Dendritic cell treated with granulocyte-macrophage colony-stimulating factor and Interleukin-4, amounts not matched to agents 40 ng/mL and 50 ng/mL, for 4 days (primary cell): Measurements from ENCODE around the gene RPL13.

Experiments
- H3K27ac Mint-ChIP-seq: one replicate; pipeline ENCODE4 v1.8.0; 2022; ENCODE audit warnings: mild to moderate bottlenecking, mixed read lengths
- H3K27me3 Mint-ChIP-seq: one replicate; pipeline ENCODE4 v1.8.0; 2022; ENCODE audit warnings: mild to moderate bottlenecking, mixed read lengths
- H3K36me3 Mint-ChIP-seq: one replicate; pipeline ENCODE4 v1.8.0; 2022; ENCODE audit warnings: low read depth, mixed read lengths
- H3K4me1 Mint-ChIP-seq: one replicate; pipeline ENCODE4 v1.8.0; 2022; ENCODE audit warnings: low read depth, mixed read lengths
- H3K4me3 Mint-ChIP-seq: one replicate; pipeline ENCODE4 v1.8.0; 2022; ENCODE audit warnings: mild to moderate bottlenecking, moderate library complexity, mixed read lengths
- H3K9me3 Mint-ChIP-seq: one replicate; pipeline ENCODE4 v1.8.0; 2022; ENCODE audit warnings: mixed read lengths
- intact Hi-C: fragments of 100-400 bp; cut with micrococcal nuclease; formaldehyde crosslinking; loops from one replicate; pipeline ENCODE4 v1.15.0; 2022

Gene RPL13

GRCh38 chr16:89572485-89573205 lies 12.2 kb downstream of the RPL13 start:
- no peaks in the 10 kb centered on the region for H3K9me3 Mint-ChIP-seq

GRCh38 chr16:89573826-89574680 lies 13.6 kb downstream of the RPL13 start:
- H3K9me3 Mint-ChIP-seq = no peaks in the 10 kb centered on the region
- no peak overlapping the region for H3K4me3 Mint-ChIP-seq
- intact Hi-C loops = loop anchor here (1.0 to 2.0 kb wide), 2 partner anchors 41 to 67 kb away; no protein-coding TSS in a partner anchor
- peaks cover 71% of the 10 kb centered on the region for H3K27me3 Mint-ChIP-seq
- H3K27ac Mint-ChIP-seq = no peak overlapping the region
- H3K36me3 Mint-ChIP-seq = no peaks in the 10 kb centered on the region
- H3K4me1 Mint-ChIP-seq = peaks cover 10% of the 10 kb centered on the region

More at GRCh38 chr16:89572485-89573205, 12.2 kb downstream of the RPL13 start:
- intact Hi-C loops = no loop called here
- Mint-ChIP-seq H3K4me1 (peaks cover 10% of the 10 kb centered on the region), H3K36me3 (peaks cover 3% of the 10 kb centered on the region), H3K4me3 (no peak overlapping the region), H3K27ac (no peak overlapping the region), H3K27me3 (peaks cover 62% of the 10 kb centered on the region)

- H3K36me3 Mint-ChIP-seq = no peaks in the 10 kb centered on the region
- no peaks in the 10 kb centered on the region for H3K9me3 Mint-ChIP-seq
- H3K27me3 Mint-ChIP-seq = peaks cover 70% of the 10 kb centered on the region
- intact Hi-C loops = loop anchor here (1.0 to 2.0 kb wide), 2 partner anchors 40 to 67 kb away; no protein-coding TSS in a partner anchor
- H3K4me1 Mint-ChIP-seq = peaks cover 10% of the 10 kb centered on the region
- H3K4me3 Mint-ChIP-seq = peak overlapping the region; percentile 53
- H3K27ac Mint-ChIP-seq = no peak overlapping the region
Observed at GRCh38 chr16:89574681-89575246, 14.3 kb downstream of the RPL13 start.

GRCh38 chr16:89575247-89576152 lies 15.0 kb downstream of the RPL13 start, which contains the start of gene CPNE7:
CPNE7 (plus strand) TSS chr16:89575758; CDS start chr16:89575898, 140 bp downstream.
- no peak within 1 kb of the TSS for H3K27ac Mint-ChIP-seq

GRCh38 chr16:89576153-89577054 lies 15.9 kb downstream of the RPL13 start:
- intact Hi-C loops = no loop called here
- Mint-ChIP-seq H3K4me1 (peaks cover 10% of the 10 kb centered on the region), H3K4me3 (no peak overlapping the region), H3K9me3 (no peaks in the 10 kb centered on the region), H3K27me3 (peaks cover 60% of the 10 kb centered on the region), H3K36me3 (no peaks in the 10 kb centered on the region), H3K27ac (no peak overlapping the region)

More at GRCh38 chr16:89575247-89576152, 15.0 kb downstream of the RPL13 start, which contains the start of gene CPNE7:
- Mint-ChIP-seq H3K36me3 (no peaks in the 10 kb centered on the region), H3K9me3 (no peaks in the 10 kb centered on the region), H3K4me3 (peak within 1 kb of the TSS; percentile 53), H3K27me3 (peaks cover 64% of the 10 kb centered on the region), H3K4me1 (peaks cover 10% of the 10 kb centered on the region)
- intact Hi-C loops = loop anchor here (2.0 kb wide), 1 partner anchor 39 kb away; no protein-coding TSS in a partner anchor

GRCh38 chr16:89577055-89577759 lies 16.7 kb downstream of the RPL13 start:
- peaks cover 2% of the 10 kb centered on the region for H3K4me1 Mint-ChIP-seq
- H3K36me3 Mint-ChIP-seq = no peaks in the 10 kb centered on the region
- no peak overlapping the region for H3K27ac Mint-ChIP-seq
- intact Hi-C loops = no loop called here
- H3K27me3 Mint-ChIP-seq = peaks cover 52% of the 10 kb centered on the region
- no peak overlapping the region for H3K4me3 Mint-ChIP-seq
- H3K9me3 Mint-ChIP-seq = no peaks in the 10 kb centered on the region

- Mint-ChIP-seq H3K4me3 (no peak overlapping the region), H3K27ac (no peak overlapping the region), H3K27me3 (peaks cover 33% of the 10 kb centered on the region), H3K4me1 (no peaks in the 10 kb centered on the region), H3K36me3 (no peaks in the 10 kb centered on the region), H3K9me3 (no peaks in the 10 kb centered on the region)
- intact Hi-C loops = no loop called here
Observed at GRCh38 chr16:89579351-89579750, 18.9 kb downstream of the RPL13 start.

GRCh38 chr16:89581045-89581695 lies 20.7 kb downstream of the RPL13 start:
- Mint-ChIP-seq H3K4me3 (no peak overlapping the region), H3K9me3 (no peaks in the 10 kb centered on the region), H3K27ac (no peak overlapping the region), H3K36me3 (no peaks in the 10 kb centered on the region), H3K27me3 (peaks cover 21% of the 10 kb centered on the region), H3K4me1 (no peaks in the 10 kb centered on the region)
- intact Hi-C loops = no loop called here

GRCh38 chr16:89581861-89582563 lies 21.5 kb downstream of the RPL13 start:
- Mint-ChIP-seq H3K9me3 (no peaks in the 10 kb centered on the region), H3K4me3 (no peak overlapping the region), H3K4me1 (no peaks in the 10 kb centered on the region), H3K36me3 (no peaks in the 10 kb centered on the region), H3K27me3 (peaks cover 17% of the 10 kb centered on the region), H3K27ac (no peak overlapping the region)
- intact Hi-C loops = no loop called here

- Mint-ChIP-seq H3K4me1 (no peaks in the 10 kb centered on the region), H3K9me3 (no peaks in the 10 kb centered on the region), H3K4me3 (no peak overlapping the region), H3K27me3 (peaks cover 10% of the 10 kb centered on the region), H3K27ac (no peak overlapping the region), H3K36me3 (no peaks in the 10 kb centered on the region)
- intact Hi-C loops = no loop called here
Observed at GRCh38 chr16:89582614-89583196, 22.2 kb downstream of the RPL13 start.
